HG03025 (cell line): ENCODE measurements around the gene RAB3IP.

Experiments used
- ATAC-seq: cut with Tn5 transposase; IDR thresholded peaks from one replicate; pipeline ENCODE4 v1.9.1; 2021; ENCODE audit warnings: mild to moderate bottlenecking, moderate library complexity; ENCODE audit not compliant: unreplicated experiment, low FRiP score

RAB3IP gene

DNA sequence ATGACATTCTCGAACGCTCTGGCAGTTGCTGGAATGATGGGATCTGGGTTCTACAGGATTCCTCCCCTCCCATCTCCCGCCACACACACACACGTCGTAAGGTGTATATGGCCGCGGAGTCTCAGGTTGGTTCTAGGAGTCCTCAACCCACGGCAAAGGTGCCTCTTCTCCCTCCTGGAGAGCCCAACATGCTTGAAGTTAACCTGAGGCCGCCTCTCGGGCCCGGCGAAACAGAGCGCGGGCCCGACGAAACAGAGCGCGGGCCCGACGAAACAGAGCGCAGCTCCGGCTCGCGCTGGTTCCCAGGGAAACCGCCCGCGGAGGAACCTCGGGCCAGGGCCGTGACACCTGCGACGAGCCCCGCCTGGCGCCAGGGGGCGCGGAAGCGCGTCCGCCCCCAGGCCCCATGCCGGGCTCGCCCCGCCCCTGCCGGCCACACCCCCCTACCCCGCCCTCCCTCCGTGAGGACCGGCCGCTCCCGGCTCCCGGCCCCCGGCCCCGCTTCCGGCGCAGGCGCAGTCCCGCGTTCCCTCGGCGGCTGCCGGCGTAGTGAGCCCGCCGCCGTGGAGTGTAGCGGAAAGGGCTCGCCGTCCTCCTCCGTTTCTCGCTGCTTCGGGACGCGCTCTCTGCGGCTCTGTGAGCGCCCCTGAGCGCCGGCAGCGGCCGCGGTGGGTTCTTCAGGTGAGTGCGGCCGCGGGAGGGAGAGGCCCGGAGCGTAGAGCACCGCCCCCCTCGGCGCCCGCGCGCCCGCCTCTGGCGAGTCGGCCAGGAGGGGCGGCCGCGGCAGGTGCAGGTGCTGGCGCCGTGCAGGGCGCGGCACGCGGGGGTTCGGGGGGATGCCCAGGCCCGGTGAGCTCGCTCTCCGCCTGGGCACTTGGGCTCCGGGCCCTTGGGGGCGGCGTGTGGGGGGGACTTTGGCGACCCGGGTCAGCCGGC is at the start of gene RAB3IP:
Gene RAB3IP (plus strand): TSS at position 510 of the 936 bp plus-strand sequence. CDS start 16,549 bp downstream, outside the sequence.
- ATAC-seq = peak; percentile 84

GRCh38 chr12:69689638-69690037 is 49.0 kb upstream of the RAB3IP start:
- ATAC-seq = no peak

- ATAC-seq = no peak
These were observed 44.5 kb upstream of the RAB3IP start for GRCh38 chr12:69694123-69694522.

GRCh38 chr12:69698054-69698453 is 40.6 kb upstream of the RAB3IP start:
- no peak for ATAC-seq

DNA sequence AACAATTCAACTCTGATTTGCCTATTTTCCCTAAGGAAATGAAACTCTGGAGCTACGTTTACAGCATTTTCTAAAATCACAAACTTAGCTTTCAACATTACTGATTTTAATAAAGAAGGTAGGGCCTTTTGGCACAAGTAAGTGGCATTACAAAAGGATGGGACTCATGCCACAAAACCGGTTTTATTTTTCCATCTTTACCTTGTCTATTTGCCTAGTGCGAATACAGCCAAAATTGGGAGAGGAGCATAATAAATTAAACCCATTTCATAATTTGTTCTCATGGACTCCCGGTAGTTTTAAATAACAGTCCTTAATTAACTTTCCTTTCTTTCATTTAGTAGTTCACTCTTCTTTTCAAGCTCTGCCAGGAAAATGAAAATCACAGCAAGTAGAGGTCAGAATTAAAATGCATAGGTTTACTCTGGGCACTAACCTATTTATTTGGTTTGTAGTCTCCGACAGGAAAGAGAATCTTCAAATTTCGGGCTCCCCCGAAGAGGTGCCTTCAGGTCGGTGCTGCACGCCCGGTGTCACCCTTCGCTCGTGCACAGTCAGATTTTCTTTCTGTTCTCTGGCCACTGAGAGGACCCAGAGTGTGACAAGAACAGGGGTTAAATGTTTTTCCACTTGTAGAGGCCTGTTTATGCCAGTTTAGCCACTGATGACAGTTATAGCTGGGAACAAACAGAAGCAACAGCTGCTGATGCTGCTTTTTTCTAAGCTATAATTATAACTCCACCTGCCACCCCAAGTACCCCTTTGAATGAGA is 39.7 kb upstream of the RAB3IP start, which contains the start of gene BEST3:
Gene BEST3 (minus strand): TSS at position 535 of the 772 bp plus-strand sequence. CDS start 1,505 bp downstream, outside the sequence.
- no peak for ATAC-seq

- ATAC-seq = no peak
These were observed 36.8 kb upstream of the RAB3IP start for GRCh38 chr12:69701826-69702225.

DNA sequence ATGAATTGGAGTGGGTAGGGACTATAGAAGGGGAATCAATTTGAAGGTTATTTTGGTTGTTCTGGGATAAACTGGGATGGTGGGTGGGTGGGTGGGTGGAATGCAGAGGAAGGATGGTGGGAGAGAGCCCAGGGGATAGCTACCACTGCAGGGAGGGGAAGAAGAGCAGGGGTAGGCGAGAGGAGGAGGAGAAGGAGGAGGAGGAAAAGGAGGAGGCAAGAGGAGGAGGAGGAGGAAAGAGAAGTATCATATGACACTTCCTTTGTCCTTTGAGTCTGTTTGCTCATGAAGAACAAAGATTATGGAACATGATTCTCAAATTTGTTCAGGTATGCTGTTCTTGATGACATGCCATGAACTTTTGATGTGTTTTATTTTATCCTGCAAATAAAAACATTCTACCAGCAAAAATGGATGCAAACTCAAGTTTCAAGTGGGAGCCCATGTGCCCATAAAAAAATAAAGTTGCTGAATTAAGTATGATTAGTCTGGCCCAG is 35.5 kb upstream of the RAB3IP start:
- ATAC-seq = no peak

DNA sequence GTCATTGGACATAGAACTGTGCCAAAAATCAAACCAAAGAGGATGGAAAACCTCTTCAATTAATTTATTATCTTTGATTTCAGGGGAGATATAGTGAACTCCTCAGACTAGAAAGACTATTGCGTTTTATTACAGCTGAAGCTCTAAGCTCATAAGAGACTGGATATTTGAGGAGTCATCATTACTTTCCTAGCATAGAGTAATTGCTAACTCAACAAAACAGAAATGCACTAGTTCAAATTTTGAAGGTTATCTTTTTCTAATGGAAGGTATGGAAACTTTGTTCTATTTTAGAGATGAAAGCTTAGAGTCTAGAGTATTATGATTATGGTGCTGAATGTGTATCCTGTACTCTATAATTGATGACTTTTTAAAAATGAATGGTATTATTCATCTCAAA is 34.3 kb upstream of the RAB3IP start:
- ATAC-seq = no peak

GRCh38 chr12:69708649-69709048 is 30.0 kb upstream of the RAB3IP start:
- no peak for ATAC-seq

- no peak for ATAC-seq
These were observed 25.8 kb upstream of the RAB3IP start for GRCh38 chr12:69712826-69713225.

GRCh38 chr12:69714542-69714941 is 24.1 kb upstream of the RAB3IP start:
- no peak for ATAC-seq

- ATAC-seq = no peak
These were observed 19.0 kb upstream of the RAB3IP start for GRCh38 chr12:69719336-69720316.

DNA sequence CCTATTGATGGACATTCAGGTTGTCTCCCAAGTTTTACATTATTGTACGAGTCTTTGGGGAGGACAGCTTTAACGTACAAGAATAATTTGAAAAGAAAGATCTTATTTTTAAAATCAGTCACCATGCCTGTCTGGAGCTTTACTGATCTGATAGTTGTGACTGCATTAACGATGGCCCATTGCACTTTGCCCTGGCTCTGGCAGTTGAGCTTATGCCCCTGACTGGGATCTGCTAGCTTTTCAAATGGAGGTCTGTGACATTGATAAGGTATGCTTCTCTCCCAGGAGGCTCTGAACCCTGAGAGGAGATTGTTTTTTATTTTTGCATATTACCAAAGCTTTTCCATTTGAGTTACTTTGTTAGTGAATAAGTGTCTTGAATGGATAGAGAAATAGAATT is 17.9 kb upstream of the RAB3IP start:
- no peak for ATAC-seq

GRCh38 chr12:69726922-69727321 is 11.7 kb upstream of the RAB3IP start:
- no peak for ATAC-seq

GRCh38 chr12:69732088-69732487 is 6.6 kb upstream of the RAB3IP start:
- ATAC-seq = no peak

- no peak for ATAC-seq
These were observed 5.0 kb upstream of the RAB3IP start for GRCh38 chr12:69733638-69734037.

DNA sequence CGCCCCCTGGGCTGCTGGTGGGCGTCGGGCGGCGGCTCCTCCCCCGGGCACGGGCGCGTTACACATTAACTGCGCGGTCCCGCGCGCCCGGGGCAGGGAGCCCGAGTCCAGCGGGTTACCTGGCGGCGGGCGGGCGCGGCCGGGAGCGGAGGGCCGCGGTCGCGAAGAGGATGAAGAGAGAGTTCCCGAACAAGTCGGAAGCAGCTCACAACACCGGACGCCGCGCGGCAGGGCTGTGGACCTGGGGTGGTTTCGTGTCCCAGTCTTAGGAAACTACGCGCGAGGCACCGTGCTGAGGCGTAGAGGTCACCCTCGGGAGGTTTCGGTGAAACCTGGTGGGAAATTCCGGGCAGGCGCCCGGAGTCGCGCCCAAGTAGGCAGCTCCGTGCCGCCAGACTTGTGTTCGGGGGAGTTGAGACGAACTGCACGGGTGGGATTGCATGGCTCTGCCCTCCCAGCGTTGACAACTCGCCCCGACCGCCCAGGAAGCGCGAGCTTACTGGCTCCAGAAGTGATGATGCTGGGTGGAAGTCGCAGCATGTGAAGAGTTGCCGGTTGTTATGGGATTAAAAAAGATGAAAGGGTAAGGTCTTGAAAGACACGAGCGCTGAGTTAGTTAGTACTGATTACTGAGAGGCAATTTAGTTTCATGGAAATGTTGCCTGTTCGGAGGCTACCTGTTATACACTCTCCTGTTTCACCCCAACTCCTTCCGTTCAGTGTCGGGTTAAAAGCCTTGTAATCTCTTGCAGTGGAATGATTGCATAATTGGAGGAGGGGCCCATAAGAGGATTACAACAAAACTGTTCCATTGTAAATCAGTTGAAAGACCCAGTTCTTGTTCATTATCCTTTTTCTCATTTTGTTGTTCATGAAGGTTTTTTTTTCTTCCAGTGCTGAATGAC is 879 bp downstream of the RAB3IP start:
- peak; percentile 40 for ATAC-seq

GRCh38 chr12:69744109-69744508 is 5.4 kb downstream of the RAB3IP start:
- no peak for ATAC-seq

DNA sequence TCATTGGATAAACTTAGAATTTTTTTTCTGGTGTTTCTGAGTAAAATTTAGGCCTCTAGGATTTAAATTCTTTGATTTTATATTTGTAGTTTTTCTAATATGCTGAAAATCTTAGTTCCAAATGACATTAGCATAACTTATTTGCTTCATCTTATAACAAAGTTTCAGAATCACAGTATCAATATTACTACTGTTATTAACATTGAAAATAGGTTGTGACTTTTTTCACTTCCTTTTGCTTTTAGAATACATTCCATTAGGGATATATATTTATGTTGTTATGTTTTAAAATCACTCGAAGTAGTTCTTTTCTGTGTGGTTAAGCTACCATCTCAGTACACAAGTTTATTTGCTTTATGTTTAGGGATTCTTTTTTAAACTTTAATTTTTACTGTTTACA is 12.8 kb downstream of the RAB3IP start:
- no peak for ATAC-seq
